NCI-H2227 treated with DMSO at 0.1 percent for 48 hours (cell line): ENCODE measurements around the gene THOC6.
"Not testable (repeated sequence)": the region's sequence is repeated elsewhere in the genome, so short reads cannot be mapped to it uniquely, and the experiment has no call there.

Source experiments
- DNase-seq: peaks from one replicate; lab custom pipeline; 2025; lab: John Stamatoyannopoulos, UW

THOC6 gene

DNA sequence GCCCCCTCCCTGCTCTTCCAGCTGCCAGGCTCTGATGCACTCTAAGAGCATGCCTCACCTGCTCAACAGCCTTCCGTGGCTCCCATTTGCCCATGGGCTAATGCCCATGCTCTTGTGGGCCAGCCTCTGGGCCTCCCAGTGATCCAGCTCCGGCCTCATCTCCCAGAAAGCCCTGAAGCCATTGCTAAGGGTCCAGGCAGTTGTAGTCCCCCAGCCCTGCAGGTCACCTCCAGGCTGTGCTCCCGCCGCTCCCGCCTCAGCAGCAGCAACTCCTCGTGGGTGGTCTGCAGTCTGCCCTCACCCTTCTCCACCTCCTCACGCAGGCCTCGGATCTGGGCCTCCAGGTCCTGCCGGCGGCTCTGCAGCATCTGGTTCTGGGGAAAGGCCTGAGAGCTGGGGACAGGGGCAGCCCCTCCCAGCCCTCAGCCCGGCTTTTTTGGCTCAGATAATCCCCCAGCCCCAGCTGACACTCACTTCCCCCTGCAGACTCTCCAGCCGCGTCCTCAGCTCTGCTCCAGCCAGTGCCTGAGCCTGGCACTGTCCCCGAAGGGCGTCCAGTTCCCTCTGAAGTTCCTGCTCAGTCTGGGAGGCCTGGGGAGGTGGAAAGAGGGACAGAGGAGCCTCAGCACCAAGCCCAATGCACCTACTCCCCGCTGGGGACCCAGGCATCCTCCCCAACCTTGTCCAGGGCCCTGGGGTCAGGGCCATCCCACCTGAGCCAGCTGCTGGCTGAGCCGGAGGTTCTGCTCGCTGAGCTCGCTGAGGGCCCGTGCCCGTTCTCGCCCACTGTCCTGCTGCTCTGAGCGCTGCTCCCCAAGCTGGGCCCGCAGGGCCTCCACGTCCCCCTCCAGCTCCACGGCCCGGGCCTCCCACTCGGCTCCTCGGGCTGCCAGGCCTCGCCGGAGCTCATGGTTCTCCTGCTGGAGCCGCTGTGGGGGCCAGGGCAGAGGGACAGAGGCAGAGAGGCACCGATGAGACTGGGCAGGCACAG, 6.7 kb downstream of the THOC6 start:
- no peak for DNase-seq

DNA sequence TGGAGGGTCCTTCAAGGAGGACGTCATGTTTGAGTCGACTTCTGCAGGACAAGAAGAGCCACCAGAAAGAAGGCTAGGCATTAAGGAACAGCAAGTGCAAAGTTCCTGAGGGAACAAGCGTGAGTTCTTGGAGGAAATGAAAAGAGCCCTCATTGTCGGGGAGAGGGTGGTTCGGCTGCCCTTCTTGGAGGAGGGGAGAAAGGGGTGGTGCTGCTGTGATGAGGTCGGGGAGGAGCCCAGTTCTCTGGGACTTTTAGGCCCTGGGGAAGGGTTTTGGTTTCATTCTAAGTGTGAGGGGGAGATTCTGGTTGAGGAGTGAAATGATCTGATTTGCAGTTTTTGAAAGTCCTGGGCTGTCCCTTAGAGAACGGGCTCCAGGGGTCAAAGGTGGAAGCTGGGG, 8.8 kb downstream of the THOC6 start:
- no peak for DNase-seq

DNA sequence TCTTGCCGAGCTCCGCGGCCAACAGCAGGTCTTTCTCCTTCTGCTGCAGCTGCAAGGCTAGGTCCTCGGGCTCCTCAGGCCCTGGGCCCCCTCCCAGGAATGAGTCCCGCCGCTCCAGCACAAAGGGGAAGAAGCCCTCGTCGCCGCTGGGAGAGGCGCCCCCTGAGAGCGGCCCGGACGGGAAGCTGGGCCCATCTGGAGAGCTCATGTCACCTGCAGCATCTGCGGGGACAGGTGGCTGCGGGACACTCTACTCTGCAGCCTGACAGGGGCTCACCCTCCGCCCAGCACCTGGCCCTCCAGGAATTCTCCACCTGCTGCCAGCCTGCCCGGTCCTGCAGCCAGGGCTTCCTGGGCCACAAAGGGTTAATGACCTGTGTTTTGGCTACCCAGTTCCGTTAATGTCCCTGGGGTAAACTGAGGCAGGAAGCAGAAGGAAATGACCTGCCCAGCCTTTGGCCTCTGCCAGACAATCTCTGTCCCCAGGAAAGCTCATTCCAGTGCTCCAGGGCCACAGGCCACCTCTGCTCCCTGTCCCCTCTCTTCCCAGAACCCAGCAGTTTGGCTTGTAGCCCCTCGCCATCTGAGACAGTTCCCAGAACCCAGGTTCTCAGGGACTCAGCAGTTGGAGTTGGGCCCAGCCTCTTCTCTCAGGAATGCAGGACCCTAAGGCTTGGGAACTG, 11.6 kb downstream of the THOC6 start:
- no peak for DNase-seq

DNA sequence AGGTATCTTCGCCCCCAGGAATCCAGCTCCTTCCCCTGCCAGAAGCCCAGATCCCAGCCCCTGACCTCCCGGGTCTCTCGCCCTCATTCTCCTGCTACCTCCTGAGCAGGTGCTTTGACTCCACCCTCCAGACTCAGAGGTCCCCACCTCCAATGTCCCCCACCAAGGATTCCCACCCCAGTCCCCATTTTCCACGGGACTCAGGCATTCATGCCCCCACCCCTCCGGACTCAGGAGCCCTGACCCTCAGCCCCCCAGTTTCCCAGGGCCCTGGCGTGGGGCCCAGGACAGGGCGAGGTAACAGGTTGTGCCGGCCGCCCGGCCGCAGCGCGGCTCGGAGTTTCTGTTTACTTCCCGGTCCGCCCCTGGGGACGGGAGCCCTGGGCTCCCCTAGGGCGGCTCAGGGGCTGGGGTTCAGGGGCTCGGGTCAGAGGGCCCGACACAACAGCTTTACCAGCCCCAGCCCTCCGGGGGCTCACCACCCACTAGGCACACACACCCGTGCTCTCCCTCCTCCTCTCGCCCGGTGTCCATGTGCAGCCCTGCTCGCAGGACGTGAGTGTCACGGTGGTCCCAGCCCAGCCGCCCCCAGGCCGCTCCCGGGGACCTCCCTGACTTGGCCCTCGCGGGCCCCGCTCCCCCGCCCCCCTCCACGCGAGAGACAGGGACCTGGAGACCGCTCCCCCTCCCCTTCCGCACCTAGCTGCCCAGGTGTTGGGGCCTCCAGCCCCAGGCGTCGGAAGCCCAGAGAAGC, 12.3 kb downstream of the THOC6 start:
- no peak for DNase-seq

DNA sequence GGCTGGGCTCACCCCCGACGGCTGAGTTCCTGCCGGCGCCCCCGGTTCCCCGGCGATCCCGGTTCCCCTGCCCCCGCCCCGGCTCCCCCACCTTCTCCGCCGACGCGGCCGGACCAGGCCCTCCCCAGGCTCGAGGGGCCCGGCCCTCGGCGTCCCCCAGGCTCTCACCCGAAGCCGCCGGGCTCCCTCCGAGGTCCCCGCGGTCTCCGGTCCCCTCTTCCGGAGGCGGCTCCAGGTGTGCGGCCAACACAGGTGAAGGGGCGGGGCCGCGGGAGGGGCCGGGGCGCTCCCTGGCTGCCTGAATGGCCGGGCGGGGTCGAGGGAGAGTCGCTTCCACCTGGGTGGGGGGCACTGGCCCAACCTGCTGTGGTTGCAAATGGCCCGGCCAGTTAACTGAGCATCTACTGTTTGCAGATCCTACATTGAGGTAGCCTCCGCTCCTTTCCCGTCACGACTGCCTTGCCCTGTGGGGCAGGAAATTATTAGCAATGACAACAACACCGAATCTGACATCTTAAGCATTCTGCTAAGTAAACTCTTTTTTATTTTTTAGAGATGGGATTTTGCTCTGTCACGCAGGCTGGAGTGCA, 13.0 kb downstream of the THOC6 start, which contains the start of gene BICDL2:
Gene BICDL2, minus strand, starts transcription at position 219 of the 590 bp plus-strand sequence. CDS start 1,448 bp downstream, outside the sequence.
- DNase-seq, result no peak

DNA sequence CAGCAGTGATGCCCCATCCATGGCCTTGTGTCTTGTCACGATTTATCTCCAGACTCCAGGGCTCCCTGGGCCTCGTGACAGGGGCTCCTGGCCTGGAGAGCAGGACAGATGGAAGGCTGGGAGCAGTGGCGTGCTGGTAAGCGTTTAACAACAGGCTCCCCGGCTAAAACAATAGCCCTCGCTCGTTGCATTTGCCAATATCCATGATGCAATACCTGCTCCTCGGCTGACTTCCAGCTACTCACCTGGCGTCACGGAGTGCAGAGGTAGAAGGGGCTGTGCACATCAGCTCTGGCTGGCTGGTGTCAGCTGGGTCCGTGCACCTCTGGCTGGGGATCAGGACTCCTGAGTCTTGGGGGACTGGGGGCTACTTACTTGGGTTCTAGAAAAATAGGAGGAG, 14.4 kb downstream of the THOC6 start:
- DNase-seq, result no peak

DNA sequence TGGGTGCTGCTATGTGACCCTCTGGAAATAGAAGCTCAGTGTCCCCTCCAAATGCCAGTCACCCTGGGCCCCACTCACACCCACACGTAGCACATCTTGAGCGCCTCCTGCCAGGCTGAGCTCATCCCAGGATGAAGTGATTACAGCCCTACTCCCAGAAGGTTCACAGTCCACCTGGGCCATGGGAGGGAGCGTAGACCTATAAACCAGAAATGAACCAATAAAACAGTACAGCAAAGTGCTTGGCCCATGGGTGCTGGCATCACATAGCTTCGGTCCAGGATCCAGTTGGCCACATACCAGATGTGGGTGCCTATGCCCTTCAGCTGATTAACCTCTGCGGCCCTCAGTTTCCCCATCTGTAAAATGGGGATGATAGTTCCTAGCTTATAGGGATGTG, 15.1 kb downstream of the THOC6 start:
- DNase-seq, result no peak

DNA sequence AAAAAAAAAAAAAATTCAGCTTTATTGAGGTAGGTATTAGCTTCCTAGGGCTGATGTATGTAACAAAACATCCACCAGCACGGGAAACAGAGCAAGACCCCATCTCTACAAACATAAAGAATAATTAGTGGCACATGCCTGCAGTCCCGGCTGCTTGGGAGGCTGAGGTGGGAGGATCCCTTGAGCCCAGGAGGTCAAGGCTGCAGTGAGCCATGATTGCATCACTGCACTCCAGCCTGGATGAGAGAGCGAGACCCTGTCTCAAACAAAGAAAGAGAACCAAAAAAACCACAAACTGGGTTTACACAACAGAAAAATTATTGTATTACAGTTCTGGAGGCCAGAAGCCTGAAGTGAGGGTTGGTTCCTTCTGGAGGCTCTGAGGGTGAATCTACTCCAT, 18.5 kb downstream of the THOC6 start:
- no peak for DNase-seq

DNA sequence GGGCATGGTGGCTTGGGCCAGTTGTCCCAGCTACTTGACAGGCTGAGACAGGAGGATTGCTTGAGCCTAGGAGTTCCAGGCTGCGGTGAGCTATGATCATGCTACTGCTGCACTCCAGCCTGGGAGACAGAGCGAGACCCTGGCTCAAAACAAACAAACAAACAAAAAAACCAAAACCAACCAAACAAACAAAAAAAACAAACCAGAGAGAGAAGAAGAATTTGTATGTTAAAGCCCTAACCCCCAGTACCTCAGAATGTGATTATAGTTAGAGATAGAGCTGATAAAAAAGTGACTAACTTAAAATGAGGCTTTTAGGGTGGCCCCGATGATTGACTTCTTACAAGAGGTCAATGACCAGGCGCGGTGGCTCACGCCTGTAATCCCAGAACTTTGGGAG, 20.9 kb downstream of the THOC6 start:
- no peak for DNase-seq

DNA sequence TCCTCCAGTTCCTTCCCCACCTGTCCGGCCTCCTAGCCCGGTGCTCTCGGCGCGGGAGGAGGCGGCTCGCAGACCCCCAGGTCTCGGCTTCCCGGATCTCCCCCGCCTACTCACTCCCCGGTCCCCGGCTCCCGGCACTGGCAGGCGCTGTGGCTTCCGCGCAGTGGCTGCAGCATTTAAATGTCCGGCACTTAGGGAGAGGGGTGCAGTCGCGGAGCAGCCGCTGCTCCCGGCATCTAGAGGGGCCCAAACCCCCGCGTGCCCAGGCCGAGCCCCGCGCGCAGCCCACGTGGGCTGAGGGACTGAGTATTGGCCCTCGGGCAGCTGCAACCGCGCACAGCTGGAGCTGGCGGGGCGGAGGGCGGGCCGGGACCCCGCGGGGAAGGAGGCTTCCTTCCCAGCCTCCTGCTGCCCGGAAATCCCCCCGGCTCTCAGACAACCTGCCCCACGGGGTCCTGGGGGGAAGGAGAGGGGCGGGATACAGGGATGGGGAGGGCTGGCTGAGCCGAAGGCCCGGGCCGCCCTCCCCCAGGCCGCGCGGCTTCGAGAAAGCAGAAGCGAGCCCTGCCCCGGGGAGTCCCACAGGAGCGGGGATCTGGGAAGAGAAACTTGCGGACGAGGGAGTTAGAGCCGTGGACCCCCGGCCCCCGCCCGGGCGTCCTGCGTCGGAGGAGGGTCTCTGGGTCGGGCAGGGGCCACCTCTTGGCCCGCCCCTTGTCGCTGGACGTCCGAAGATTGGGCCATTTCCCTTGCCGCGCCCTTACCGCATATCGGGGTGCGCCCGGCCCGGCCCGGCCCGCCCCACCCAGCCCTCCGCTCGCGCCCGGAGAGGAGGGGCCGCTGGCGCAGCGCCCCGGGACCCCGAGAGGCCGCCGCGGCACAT, 22.2 kb downstream of the THOC6 start, which contains the start of gene MMP25:
Gene MMP25, plus strand, starts transcription at position 804 of the 883 bp plus-strand sequence. CDS start 357 bp downstream, outside the sequence.
- no peak for DNase-seq

DNA sequence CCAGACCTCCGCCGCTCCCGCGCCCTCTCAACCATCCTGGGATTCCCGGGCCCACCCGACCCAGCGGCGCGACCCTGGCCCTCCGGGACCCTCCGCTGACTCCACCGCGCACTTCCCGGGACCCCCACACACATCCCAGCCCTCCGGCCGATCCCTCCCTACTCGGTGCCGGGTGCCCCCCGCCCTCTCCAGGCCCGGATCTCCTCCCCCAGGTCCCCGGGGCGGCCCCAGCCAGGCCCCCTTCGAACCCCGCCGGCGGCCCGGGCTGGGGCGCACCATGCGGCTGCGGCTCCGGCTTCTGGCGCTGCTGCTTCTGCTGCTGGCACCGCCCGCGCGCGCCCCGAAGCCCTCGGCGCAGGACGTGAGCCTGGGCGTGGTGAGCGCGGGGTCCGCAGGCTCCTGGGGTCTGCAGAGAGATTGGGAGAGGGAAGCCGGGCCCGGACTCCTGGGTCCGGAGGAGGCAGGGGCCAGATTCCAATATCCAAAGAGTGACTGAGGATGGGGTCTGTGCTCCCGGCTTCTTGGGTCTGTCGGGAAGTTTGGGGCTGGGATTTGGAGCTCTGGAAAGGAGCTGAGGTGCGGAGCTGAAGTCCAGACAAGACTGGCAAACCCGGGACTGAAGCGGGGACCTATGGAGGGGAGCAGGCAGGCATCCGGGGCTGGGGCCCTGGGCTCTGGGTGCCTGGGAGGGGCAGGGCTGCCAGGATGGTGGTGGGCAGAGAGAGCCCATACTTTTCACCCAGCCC, 23.0 kb downstream of the THOC6 start:
- no peak for DNase-seq

DNA sequence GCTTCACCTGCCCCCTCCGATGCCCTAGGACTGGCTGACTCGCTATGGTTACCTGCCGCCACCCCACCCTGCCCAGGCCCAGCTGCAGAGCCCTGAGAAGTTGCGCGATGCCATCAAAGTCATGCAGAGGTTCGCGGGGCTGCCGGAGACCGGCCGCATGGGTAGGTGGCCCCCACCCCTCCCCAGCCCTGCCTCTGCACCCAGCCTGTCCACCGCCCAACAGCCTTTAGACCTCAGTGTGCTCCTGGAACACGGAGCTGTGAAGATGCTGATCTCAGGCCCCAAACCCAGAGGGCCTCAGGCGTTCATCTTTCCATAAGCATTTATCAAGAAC, 23.5 kb downstream of the THOC6 start:
- no peak for DNase-seq

DNA sequence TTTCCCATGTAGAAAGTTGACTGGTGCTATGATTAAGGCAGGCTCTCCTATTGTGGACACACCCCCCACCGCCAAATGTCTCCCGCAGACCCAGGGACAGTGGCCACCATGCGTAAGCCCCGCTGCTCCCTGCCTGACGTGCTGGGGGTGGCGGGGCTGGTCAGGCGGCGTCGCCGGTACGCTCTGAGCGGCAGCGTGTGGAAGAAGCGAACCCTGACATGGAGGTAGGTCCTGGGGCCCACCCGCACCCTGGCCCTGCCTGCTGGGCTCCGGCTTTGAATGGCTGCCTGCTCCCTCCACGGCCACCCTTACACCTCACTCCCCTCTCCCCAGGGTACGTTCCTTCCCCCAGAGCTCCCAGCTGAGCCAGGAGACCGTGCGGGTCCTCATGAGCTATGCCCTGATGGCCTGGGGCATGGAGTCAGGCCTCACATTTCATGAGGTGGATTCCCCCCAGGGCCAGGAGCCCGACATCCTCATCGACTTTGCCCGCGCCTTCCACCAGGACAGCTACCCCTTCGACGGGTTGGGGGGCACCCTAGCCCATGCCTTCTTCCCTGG, 26.2 kb downstream of the THOC6 start:
- no peak for DNase-seq

DNA sequence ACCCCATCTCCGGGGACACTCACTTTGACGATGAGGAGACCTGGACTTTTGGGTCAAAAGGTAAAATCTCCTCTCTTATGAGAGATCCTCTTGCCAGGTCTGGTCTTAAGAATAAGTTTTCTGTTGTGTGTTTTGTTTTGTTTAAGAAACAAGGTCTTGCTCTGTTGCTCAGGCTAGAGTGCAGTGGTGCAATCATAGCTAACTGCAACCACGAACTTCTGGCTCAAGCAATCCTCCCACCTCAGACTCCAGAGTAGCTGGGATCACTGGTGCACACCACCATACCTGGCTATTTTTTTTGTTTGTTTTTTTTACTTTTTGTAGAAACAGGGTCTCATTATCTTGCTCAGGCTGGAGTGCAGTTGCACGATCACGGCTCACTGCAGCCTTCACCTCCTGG, 26.7 kb downstream of the THOC6 start:
- DNase-seq, result no peak

DNA sequence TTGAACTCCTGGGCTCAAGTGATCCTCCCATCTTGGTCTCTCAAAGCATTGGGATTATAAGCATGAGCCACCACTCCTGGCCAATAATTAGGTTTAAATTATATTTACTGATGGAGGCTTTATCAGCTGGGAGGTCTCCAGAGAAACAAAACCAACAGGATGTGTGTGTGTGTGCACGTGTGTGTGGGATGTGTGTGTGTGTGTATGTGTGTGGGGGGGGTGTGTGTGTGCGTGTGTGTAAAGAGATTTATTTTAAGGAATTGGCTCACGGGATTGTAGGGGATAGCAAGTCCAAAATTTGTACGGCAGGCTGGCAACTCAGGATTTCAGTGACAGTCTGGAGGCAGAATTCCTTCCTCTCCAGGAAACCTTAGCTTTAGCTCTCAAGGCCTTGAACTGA, 27.2 kb downstream of the THOC6 start:
- no peak for DNase-seq

DNA sequence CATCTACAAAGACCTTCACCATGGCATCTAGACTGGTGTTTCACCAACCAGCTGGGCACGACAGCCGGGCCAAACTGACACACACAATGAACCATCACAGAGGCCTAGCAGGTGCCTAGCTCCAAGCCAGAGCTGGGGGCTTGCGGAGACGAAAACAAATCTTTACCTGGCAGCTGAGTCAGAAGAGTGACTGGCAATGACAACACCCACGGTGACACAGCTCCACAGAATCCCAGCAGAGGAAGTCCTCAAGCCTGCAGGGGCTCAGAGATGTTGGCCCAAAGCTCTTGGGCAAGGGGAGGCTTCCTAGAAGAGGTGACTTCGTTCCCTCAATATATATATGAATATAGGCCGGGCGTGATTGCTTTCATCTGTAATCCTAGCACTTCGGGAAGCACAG, 27.7 kb downstream of the THOC6 start:
- no peak for DNase-seq

DNA sequence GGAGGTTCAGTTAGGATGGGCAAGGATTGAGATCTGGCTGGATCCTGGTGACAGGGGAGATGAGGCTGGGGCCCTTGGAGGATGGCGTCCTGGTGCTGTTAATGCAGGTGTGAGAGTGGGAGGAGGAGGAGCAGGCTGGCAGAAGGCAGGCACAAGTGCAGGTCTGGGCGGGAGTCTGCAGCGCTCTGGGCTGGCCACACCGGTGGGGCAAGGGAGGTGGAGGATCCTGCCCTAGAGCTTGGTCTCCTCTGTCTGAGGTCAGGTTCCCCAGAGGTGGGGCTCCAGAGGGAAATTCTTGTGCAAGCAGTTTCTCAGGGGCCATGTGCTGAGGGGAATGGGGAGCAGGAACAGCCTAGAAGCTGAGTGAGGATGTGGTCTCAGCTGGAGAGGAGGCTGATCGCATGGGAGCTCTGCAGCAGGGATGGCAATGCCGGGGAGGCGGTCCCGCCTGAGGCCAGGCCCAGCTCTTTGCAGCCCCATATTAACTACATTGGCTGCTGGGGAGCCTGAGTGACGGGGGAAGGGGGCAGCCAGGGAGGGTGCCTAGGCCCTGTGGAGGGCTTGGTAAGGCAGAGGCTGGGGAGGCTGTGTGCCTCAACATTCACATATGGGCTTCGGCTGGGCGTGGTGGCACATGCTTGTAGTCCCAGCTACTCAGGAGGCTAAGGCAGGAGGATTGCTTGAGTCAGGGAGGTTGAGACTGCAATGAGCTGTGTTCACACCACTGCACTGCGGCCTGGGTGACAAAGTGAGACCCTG, 28.9 kb downstream of the THOC6 start:
- DNase-seq, result not testable (repeated sequence)

DNA sequence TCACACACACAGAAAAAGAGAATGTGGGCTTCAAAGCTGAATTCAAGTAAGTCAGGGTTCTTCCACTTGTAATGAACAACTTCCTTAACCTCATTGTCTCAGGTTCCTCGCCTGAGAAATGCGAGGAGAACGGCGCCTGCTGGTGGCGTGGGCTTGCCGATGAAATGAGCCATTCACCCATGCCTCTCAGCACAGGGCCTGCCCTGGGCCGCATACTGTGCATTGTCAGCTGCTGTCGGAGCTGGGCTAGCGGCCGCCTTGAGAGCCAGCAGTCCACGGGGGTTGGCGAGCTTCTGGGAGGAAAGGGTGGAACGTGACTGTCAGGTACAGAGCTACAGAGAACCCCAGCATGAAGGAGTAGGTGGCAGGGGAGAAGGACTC, 29.5 kb downstream of the THOC6 start:
- DNase-seq, result not testable (repeated sequence)
